Measurements from ENCODE around the gene FIGN. TPM values are rescaled to one million over a fixed set of nuclear protein-coding genes. Genes with fewer than 3 reads are reported as not detected.

The FIGN gene
- total RNA-seq, 2 experiments from 2014 or later = not detected

GRCh38 chr2:163715668-163716067 lies 20.1 kb downstream of the FIGN start:
- Mint-ChIP-seq H3K27me3 (no peaks in the 10 kb centered on the region), H3K27ac (no peak overlapping the region), H3K9me3 (no peaks in the 10 kb centered on the region), H3K4me3 (no peak overlapping the region), H3K4me1 (ENCODE audit: low read depth) (no peaks in the 10 kb centered on the region), H3K36me3 (no peaks in the 10 kb centered on the region)
- no peak for DNase-seq
- POLR2A ChIA-PET = no interaction called here
- CTCF ChIA-PET = no interaction called here
- intact Hi-C loops (cut with micrococcal nuclease) = no loop called here

GRCh38 chr2:163715199-163715598 lies 20.6 kb downstream of the FIGN start:
- Mint-ChIP-seq H3K4me1 (ENCODE audit: low read depth) (no peaks in the 10 kb centered on the region), H3K27ac (no peak overlapping the region), H3K4me3 (no peak overlapping the region), H3K9me3 (no peaks in the 10 kb centered on the region), H3K36me3 (no peaks in the 10 kb centered on the region), H3K27me3 (no peaks in the 10 kb centered on the region)
- DNase-seq = no peak
- CTCF ChIA-PET = no interaction called here
- POLR2A ChIA-PET = no interaction called here
- intact Hi-C loops (cut with micrococcal nuclease) = no loop called here

- POLR2A ChIA-PET = no interaction called here
- H3K4me3 Mint-ChIP-seq = no peak overlapping the region
Measured at GRCh38 chr2:163713534-163714311, 22.1 kb downstream of the FIGN start.

GRCh38 chr2:163711699-163712098 lies 24.1 kb downstream of the FIGN start:
- no peaks in the 10 kb centered on the region for H3K4me1 Mint-ChIP-seq (ENCODE audit: low read depth)
- DNase-seq = no peak

More at GRCh38 chr2:163713534-163714311, 22.1 kb downstream of the FIGN start:
- DNase-seq = no peak
- Mint-ChIP-seq H3K4me1 (ENCODE audit: low read depth) (no peaks in the 10 kb centered on the region), H3K9me3 (no peaks in the 10 kb centered on the region), H3K27me3 (no peaks in the 10 kb centered on the region), H3K27ac (no peak overlapping the region), H3K36me3 (no peaks in the 10 kb centered on the region)
- CTCF ChIA-PET = no interaction called here
- intact Hi-C loops (cut with micrococcal nuclease) = no loop called here

GRCh38 chr2:163711258-163711657 lies 24.6 kb downstream of the FIGN start:
- Mint-ChIP-seq H3K27me3 (no peaks in the 10 kb centered on the region), H3K4me3 (no peak overlapping the region), H3K36me3 (no peaks in the 10 kb centered on the region), H3K27ac (no peak overlapping the region), H3K9me3 (no peaks in the 10 kb centered on the region), H3K4me1 (ENCODE audit: low read depth) (no peaks in the 10 kb centered on the region)
- no peak for DNase-seq
- ChIA-PET CTCF (no interaction called here), POLR2A (no interaction called here)
- intact Hi-C loops (cut with micrococcal nuclease) = no loop called here

More at GRCh38 chr2:163711699-163712098, 24.1 kb downstream of the FIGN start:
- H3K27me3 Mint-ChIP-seq = no peaks in the 10 kb centered on the region
- no peaks in the 10 kb centered on the region for H3K9me3 Mint-ChIP-seq
- intact Hi-C loops (cut with micrococcal nuclease) = no loop called here
- CTCF ChIA-PET = no interaction called here
- H3K27ac Mint-ChIP-seq = no peak overlapping the region
- H3K4me3 Mint-ChIP-seq = no peak overlapping the region
- no peaks in the 10 kb centered on the region for H3K36me3 Mint-ChIP-seq
- POLR2A ChIA-PET = no interaction called here

GRCh38 chr2:163709270-163709669 lies 26.5 kb downstream of the FIGN start:
- Mint-ChIP-seq H3K4me1 (ENCODE audit: low read depth) (no peaks in the 10 kb centered on the region), H3K9me3 (peaks cover 2% of the 10 kb centered on the region), H3K36me3 (no peaks in the 10 kb centered on the region), H3K4me3 (no peak overlapping the region), H3K27ac (no peak overlapping the region), H3K27me3 (no peaks in the 10 kb centered on the region)
- ChIA-PET POLR2A (no interaction called here), CTCF (no interaction called here)
- intact Hi-C loops (cut with micrococcal nuclease) = no loop called here
- no peak for DNase-seq

- intact Hi-C loops (cut with micrococcal nuclease) = no loop called here
- ChIA-PET POLR2A (no interaction called here), CTCF (no interaction called here)
- peaks cover 2% of the 10 kb centered on the region for H3K9me3 Mint-ChIP-seq
- H3K27ac Mint-ChIP-seq = no peak overlapping the region
- H3K36me3 Mint-ChIP-seq = no peaks in the 10 kb centered on the region
- DNase-seq = no peak
- H3K4me1 Mint-ChIP-seq (ENCODE audit: low read depth) = no peaks in the 10 kb centered on the region
- H3K27me3 Mint-ChIP-seq = no peaks in the 10 kb centered on the region
- no peak overlapping the region for H3K4me3 Mint-ChIP-seq
Measured at GRCh38 chr2:163708265-163708664, 27.5 kb downstream of the FIGN start.

GRCh38 chr2:163703386-163703785 lies 32.4 kb downstream of the FIGN start:
- no peak overlapping the region for H3K27ac Mint-ChIP-seq
- H3K9me3 Mint-ChIP-seq = peaks cover 5% of the 10 kb centered on the region
- ChIA-PET CTCF (no interaction called here), POLR2A (no interaction called here)
- H3K27me3 Mint-ChIP-seq = no peaks in the 10 kb centered on the region
- no peak overlapping the region for H3K4me3 Mint-ChIP-seq
- intact Hi-C loops (cut with micrococcal nuclease) = no loop called here
- H3K36me3 Mint-ChIP-seq = no peaks in the 10 kb centered on the region
- DNase-seq = no peak
- H3K4me1 Mint-ChIP-seq (ENCODE audit: low read depth) = no peaks in the 10 kb centered on the region

- no peak overlapping the region for H3K27ac Mint-ChIP-seq
- ChIA-PET POLR2A (no interaction called here), CTCF (no interaction called here)
- intact Hi-C loops (cut with micrococcal nuclease) = no loop called here
- H3K4me1 Mint-ChIP-seq (ENCODE audit: low read depth) = no peaks in the 10 kb centered on the region
- H3K4me3 Mint-ChIP-seq = no peak overlapping the region
- no peak for DNase-seq
- no peaks in the 10 kb centered on the region for H3K27me3 Mint-ChIP-seq
- H3K36me3 Mint-ChIP-seq = no peaks in the 10 kb centered on the region
- H3K9me3 Mint-ChIP-seq = peaks cover 5% of the 10 kb centered on the region
Measured at GRCh38 chr2:163701399-163702195, 34.2 kb downstream of the FIGN start.

GRCh38 chr2:163698857-163699256 lies 37.0 kb downstream of the FIGN start:
- no peak for DNase-seq
- Mint-ChIP-seq H3K27ac (no peak overlapping the region), H3K4me3 (no peak overlapping the region), H3K4me1 (ENCODE audit: low read depth) (no peaks in the 10 kb centered on the region), H3K9me3 (peaks cover 3% of the 10 kb centered on the region), H3K27me3 (no peaks in the 10 kb centered on the region), H3K36me3 (no peaks in the 10 kb centered on the region)
- ChIA-PET CTCF (no interaction called here), POLR2A (no interaction called here)
- intact Hi-C loops (cut with micrococcal nuclease) = no loop called here

GRCh38 chr2:163697846-163698637 lies 37.8 kb downstream of the FIGN start:
- intact Hi-C loops (cut with micrococcal nuclease) = no loop called here
- ChIA-PET POLR2A (no interaction called here), CTCF (no interaction called here)
- no peak overlapping the region for H3K4me3 Mint-ChIP-seq
- no peaks in the 10 kb centered on the region for H3K4me1 Mint-ChIP-seq (ENCODE audit: low read depth)
- DNase-seq = no peak
- peaks cover 1% of the 10 kb centered on the region for H3K9me3 Mint-ChIP-seq
- H3K27ac Mint-ChIP-seq = no peak overlapping the region
- H3K27me3 Mint-ChIP-seq = no peaks in the 10 kb centered on the region
- no peaks in the 10 kb centered on the region for H3K36me3 Mint-ChIP-seq

- H3K27me3 Mint-ChIP-seq = no peaks in the 10 kb centered on the region
- H3K27ac Mint-ChIP-seq = no peak overlapping the region
- H3K36me3 Mint-ChIP-seq = no peaks in the 10 kb centered on the region
- intact Hi-C loops (cut with micrococcal nuclease) = no loop called here
- peaks cover 1% of the 10 kb centered on the region for H3K9me3 Mint-ChIP-seq
- DNase-seq = no peak
- ChIA-PET CTCF (no interaction called here), POLR2A (no interaction called here)
- H3K4me3 Mint-ChIP-seq = no peak overlapping the region
- no peaks in the 10 kb centered on the region for H3K4me1 Mint-ChIP-seq (ENCODE audit: low read depth)
Measured at GRCh38 chr2:163697429-163697828, 38.4 kb downstream of the FIGN start.

All from activated CD4-positive, alpha-beta memory T cell treated with anti-CD3 and anti-CD28 coated beads for 36 hours (primary cell).